Measurements from ENCODE around the gene EI24.
A peak's percentile ranks its signal among the peaks of the same experiment; 100 is the strongest.

The EI24 gene

DNA sequence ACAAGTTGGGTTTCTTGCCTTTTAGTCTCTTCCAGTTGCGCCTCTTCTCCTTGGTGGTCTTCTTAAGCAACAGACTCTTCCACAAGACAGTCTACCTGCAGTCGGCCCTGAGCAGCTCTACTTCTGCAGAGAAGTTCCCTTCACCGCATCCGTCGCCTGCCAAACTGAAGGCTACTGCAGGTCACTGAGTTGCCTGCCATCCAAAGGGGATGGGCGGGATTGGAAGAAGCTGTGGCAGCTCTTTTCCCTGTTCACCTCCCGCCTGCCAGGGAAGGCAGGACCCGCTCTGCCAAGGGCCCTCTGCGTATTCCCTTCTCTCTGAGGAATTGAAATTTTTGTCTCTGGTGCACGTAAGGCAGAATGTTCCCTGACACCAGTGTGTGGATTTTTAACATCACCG, 14.2 kb downstream of the EI24 start:
- DNase-seq: no peak

DNA sequence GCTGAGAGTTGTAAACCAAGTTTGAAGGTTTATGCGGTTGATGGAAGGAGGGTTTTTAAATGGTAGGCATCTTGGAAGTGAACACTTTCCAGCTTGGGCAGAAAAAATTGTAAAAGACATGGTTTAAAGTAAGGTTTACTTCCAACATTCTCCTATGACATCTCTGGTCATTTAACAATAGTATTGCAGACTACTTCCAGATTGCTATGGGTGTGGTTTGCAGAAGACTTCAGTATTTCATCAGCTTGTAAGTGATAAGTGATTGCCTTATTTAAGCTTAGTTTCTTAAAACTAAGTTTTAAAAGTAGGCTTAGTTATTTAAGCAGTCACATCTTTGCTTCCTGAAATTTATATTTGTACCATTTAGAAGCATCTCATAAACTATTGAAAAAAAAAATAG, 16.2 kb downstream of the EI24 start:
- DNase-seq: no peak

- no peak for DNase-seq
Measured at GRCh38 chr11:125586623-125587022, 17.3 kb downstream of the EI24 start.

- no peak for DNase-seq
Measured at GRCh38 chr11:125587480-125587879, 18.2 kb downstream of the EI24 start.

DNA sequence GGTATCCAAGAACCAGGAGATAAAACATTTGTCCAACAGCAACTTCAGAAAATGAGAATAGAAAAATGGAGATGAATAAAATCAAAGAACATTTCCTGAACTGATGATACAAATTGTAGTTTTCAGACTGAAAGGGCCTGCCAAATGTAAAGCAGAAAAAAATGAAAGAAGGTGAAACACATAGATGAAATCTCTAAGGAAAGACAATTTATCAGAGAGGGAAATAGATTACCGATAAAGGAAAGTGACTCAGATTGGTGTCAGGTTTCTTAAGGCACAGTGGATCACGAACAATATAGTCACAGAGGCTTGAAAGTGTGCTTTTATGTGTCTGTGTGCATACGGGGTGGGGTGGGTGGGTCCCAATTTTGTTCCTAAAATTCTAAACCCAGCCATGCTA, 19.2 kb downstream of the EI24 start:
- no peak for DNase-seq

DNA sequence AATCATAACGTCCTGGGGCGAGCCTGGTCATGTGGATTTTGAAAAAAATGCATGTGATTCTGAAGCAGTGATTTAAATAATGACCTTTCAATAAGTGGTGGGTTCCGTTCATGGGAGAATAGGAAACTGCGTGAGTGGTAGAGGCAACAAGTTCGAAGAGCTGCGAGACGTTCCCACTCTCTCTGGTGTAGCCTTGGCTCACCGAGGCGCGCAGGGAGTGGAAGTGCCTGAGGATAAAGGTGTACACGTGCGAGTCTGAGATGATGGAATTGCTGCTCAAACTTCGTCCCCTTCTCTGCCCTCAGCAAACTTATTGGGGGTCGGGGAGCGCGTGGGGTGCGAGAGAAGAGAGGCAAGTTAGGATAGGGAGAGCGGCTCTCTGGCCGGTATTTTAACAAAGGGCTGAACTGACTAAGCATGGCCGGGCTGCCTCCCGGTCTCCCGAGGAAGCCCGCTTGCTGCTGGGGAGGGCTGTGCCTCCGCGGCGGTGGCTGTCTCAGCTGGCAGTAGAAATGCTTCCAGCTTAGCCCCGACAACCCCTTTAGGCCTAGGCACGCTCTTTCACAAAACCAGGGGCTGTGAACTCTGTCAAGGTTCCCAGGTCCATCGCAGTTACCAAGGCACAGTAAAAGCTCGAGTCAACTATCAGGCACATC, 22.5 kb downstream of the EI24 start:
- no peak for DNase-seq

DNA sequence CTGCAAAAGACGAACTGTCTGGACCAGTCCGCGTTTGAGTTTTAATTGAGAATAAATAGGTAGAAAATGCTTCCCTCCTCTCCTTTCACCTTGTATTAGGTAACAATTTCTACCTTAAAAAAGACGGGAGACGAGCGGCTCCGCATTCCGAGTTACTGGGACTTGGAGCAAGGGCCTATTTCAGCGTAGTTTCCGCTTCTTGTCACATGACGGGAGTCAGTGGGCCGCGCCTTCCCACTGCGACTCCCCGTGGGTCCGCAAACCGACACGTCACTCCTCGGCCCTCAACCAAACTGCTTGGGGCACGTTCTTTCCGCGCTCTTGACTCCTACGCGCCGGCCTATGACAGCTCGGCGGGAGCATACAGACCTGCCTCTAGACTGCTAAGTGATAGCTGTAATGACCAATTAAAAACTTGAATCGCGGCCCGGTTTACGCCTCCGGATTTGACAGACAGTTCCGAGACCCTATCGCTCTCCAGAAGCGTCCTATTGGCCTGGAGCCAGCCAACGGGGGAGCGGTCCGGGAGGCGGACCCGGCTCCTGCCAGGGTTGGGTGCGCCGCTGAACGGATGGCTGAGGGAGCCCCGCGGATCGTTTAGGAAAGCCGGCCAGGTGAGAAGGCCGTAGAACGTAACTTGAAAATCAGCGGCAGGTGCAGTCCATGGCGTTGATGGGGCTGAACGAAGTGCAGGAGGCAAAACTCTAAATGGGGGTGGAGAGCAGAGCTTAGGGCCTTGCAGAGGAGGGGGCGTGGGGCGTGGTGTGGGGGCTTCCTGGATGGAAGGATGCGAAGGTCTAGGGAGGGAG, 23.2 kb downstream of the EI24 start, which contains the start of gene STT3A:
TSS of gene STT3A (plus strand) at position 548 of the 809 bp plus-strand sequence. CDS start 3,064 bp downstream, outside the sequence.
- peak; percentile 90 for DNase-seq

GRCh38 chr11:125593114-125593820, 24.0 kb downstream of the EI24 start:
- DNase-seq: no peak

- DNase-seq: no peak
Measured at GRCh38 chr11:125594958-125595357, 25.7 kb downstream of the EI24 start.

DNA sequence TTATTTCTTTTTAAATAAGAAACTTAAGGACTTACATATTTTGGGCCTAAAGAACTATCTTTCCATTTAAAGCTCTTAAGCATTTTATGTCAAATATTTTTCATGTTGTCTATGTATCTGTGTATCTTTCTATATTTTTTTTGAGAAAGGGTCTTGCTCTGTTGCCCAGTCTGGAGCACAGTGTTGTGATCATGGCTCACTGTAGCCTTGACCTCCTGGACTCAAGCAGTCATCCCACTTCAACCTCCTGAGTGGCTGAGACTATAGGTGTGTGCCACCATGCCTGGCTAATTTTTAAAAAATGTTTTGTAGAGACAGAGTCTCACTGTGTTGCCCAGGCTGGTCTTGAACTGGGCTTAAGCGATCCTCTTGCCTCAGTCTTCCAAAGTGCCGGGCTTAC, 31.4 kb downstream of the EI24 start:
- no peak for DNase-seq

GRCh38 chr11:125603207-125603606, 33.9 kb downstream of the EI24 start:
- DNase-seq: no peak

- no peak for DNase-seq
Measured at GRCh38 chr11:125605417-125605816, 36.1 kb downstream of the EI24 start.

DNA sequence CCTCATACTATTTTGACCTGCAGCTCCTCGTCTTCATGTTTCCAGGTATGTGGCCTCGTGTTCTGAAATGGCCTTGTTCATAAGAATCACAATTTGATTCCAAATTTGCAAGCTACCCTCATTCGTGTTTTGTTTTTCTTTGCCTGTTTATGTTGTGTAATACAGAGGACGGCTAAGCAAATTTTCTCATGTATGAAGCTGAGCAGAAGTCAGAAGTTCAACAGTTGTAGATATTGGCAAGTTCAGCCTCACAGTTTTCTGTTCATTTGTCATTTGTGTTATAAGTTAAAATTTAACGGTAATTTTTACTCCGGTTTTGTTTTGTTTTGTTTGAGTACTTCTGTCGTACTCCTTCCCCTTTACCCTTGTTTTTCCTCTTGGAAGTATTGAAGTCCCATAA, 40.3 kb downstream of the EI24 start:
- DNase-seq: no peak

DNA sequence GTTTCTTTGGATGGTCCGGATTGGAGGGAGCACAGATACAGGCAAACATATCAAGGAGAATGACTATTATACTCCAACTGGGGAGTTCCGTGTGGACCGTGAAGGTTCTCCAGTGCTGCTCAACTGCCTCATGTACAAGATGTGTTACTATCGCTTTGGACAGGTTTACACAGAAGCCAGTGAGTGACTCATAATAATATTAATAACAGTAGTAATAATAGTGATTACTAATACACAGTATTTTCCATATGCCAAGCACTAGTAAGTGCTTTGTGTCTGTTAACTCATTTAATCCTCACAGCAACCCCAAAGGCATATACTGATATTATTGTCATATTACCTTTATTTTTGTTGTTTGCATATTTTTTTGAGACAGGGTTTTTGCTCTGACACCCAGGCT, 49.1 kb downstream of the EI24 start:
- no peak for DNase-seq

DNA sequence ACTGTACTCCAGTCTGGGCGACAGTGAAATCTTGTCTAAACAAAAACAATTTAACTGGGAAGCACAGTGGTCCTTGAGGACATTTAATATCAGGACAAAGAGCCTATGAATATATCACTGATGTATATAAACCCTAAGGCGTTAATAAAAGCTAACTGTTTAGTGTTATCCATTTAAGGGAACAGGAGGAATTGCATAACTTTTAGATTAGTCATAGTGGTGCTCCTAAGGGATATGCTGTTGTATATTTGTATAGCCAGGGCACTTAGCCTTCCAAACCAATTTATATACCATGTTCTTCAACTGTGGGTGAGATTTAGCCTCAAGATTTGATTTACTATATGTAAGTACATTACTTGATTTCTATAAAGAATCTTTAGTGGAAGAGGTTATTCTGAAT, 52.7 kb downstream of the EI24 start:
- DNase-seq: no peak

DNA sequence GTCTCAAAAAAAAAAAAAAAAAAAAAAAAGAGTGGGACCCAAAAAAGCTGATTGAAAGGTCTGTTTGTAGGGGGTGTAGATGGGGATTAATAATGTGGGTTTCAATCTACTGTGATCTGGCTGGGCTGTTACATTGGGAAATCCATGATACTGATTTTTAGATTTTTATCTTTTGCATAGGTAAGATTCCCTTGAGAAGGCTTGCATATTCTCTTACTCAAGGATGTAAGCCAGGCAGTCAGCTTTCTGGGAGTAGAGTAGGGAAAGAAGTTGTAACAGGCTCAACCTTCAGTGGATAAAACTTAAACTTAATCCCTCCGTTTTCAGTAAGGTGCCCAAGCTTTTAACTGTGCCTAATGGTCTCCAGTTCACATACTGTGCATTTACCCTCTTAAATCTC, 53.8 kb downstream of the EI24 start:
- no peak for DNase-seq

DNA sequence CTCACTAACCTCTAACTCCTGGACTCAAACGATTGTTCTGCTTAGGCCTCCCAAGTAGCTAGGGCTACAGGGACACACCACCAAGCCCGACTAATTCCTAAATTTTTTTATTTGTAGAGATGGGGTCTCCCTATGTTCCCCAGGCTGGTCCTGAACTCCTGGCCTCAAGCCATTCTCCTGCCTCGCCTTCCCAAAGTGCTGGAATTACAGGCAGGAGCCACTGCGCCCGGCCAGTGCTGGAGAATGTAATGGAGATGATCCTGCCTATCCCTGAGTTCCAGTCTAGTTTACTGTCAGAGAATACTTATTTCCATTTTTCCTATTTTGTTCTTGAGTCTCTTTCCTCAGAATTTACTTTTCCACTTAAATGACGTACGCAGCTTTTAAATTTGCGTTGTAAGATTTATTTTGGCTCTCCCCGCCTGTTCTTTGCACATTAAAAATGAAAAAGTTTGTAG, 55.5 kb downstream of the EI24 start, which contains the start of gene CHEK1:
TSS of gene CHEK1 (plus strand) at position 408 of the 458 bp plus-strand sequence. CDS start 1,606 bp downstream, outside the sequence.
- DNase-seq: no peak

- DNase-seq: no peak
Measured at GRCh38 chr11:125625225-125625629, 56.0 kb downstream of the EI24 start.

DNA sequence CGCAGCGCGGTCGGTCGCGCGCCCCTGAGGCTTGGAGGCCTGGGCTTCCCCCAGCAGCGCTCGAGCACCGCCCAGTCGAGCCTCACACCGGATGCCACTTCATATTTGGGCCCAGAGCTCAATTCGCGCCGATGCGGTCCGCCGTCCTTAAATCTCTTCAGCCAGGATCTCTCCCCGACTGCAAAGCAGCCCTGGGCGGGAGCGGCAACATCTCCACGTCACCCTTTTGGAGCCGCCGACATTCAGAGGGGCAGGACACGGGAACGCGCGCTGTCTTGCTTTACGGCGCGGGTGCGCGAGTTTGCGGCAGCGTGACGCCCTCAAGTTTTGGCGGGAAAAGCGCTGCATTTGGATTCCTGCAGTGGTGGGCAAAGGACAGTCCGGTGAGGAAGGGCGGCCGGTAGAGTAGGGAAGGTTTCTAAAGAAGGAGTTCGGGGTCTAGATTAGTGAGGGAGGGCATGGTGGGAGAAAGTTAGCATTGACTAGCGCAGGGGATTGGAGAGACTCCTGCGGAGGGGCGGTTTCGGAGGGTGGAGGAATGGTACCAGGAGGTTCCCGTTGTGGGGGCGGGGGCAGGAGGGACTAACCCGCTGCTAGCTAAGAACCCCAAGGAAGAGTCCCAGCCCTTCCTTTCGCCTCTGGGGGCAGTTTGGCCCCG, 56.5 kb downstream of the EI24 start:
- DNase-seq: peak; percentile 62

GRCh38 chr11:125626288-125626950, 57.1 kb downstream of the EI24 start:
- peak; percentile 62 for DNase-seq

DNA sequence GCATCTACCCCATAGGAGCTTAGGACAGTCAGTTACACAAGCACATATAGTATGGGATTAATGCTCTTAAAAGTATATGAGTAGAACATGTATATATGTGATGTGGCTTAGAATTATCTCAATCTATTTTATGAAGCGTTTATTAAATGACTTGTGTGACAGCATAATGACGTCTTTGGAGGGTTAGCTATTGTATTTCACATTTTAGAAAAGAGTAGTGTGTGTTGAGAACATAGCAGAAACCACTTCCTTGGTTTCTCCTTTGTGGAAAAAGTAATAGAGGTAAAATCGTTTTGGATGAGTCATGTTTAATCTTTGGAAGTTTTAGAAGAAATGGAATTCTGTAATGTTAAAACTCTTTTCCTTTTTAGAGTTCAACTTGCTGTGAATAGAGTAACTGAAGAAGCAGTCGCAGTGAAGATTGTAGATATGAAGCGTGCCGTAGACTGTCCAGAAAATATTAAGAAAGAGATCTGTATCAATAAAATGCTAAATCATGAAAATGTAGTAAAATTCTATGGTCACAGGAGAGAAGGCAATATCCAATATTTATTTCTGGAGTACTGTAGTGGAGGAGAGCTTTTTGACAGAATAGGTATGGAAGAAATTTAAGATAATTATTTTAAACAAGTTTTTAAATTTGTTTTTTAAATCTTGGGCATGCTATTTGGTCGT, 58.1 kb downstream of the EI24 start:
- no peak for DNase-seq

All from NCI-H1694 (cell line).